ENCODE results near the gene NUAK1.
A peak's percentile ranks its signal among the peaks of the same experiment; 100 is the strongest.

The NUAK1 gene

DNA sequence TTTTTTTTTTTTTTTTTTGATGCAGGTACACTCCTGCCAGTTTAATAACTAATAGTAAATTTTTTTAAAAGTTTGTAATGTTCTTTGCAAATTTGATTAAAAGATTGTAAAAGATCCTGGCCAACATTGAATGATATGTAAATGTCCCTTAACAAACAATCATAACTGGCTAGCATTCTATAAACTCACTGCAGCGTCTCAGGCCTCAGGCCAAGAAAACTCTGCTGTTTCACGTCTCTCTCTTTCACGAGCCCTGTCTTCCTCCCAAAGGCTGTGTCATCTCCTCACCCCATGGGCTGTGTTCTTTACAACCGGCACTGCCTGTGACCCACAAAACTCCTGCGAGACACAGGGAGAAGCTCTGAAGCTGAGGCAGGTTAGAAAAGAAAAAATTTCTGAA is 103.3 kb downstream of the NUAK1 start:
- no peak overlapping the region for H2AK5ac ChIP-seq (ENCODE audit: low read depth, low read length)
- H3K79me1 ChIP-seq (ENCODE audit: low read depth, low read length): no peaks in the 10 kb centered on the region
- H3K23ac ChIP-seq (ENCODE audit: low read depth, low read length, poor library complexity): no peak overlapping the region
- no peak overlapping the region for H2BK12ac ChIP-seq (ENCODE audit: low read length)
- H3K9ac ChIP-seq (ENCODE audit: low read depth, low read length, poor library complexity): no peak overlapping the region
- H3K27ac ChIP-seq (replicated peaks; ENCODE audit: low read length): no peak overlapping the region
- no peak overlapping the region for H2AFZ ChIP-seq (ENCODE audit: low read length)
- H3K14ac ChIP-seq (ENCODE audit: low read length): no peak overlapping the region
- no peak overlapping the region for H3K18ac ChIP-seq (ENCODE audit: low read length)
- no peak overlapping the region for H2BK5ac ChIP-seq (ENCODE audit: low read length)
- H4K8ac ChIP-seq (ENCODE audit: low read depth, low read length): no peak overlapping the region
- H2BK15ac ChIP-seq (ENCODE audit: low read length): no peak overlapping the region
- H3K36me3 ChIP-seq (replicated peaks in 1 of 2; ENCODE audit: control insufficient read depth in 2 of 2, insufficient read depth in 2 of 2, low read length in 2 of 2): no peaks in the 10 kb centered on the region
- no peak overlapping the region for H4K91ac ChIP-seq (ENCODE audit: low read depth, low read length, poor library complexity)
- H3K4ac ChIP-seq (ENCODE audit: low read length): no peak overlapping the region
- H3K9me3 ChIP-seq (replicated peaks in 1 of 2; ENCODE audit: control insufficient read depth in 2 of 2, insufficient read depth in 1 of 2, low read depth in 1 of 2, low read length in 2 of 2): no peaks in the 10 kb centered on the region
- no peak overlapping the region for H3K4me3 ChIP-seq (ENCODE audit: low read length in 2 of 2)
- no peaks in the 10 kb centered on the region for H3K27me3 ChIP-seq (ENCODE audit: control insufficient read depth in 3 of 3, insufficient read depth in 3 of 3, low read depth in 1 of 3, low read length in 3 of 3)
- H3K4me2 ChIP-seq (ENCODE audit: insufficient read depth, low read length, poor library complexity, severe bottlenecking): no peak overlapping the region
- no peak overlapping the region for H2BK120ac ChIP-seq (ENCODE audit: low read depth, low read length)
- DNase-seq (ENCODE audit: low spot score): no peak
- WGBS, 2 donors (ENCODE audit: extremely low coverage in 2 of 2, insufficient read length in 2 of 2, insufficient replicate concordance in 1 of 2): no CpG with 5 or more reads among the region's 5 CpGs
- peaks cover 2 to 6% of the 10 kb centered on the region in 2 donors for H3K4me1 ChIP-seq (ENCODE audit: control insufficient read depth in 2 of 2, insufficient read depth in 1 of 2, low read depth in 1 of 2, low read length in 2 of 2)

DNA sequence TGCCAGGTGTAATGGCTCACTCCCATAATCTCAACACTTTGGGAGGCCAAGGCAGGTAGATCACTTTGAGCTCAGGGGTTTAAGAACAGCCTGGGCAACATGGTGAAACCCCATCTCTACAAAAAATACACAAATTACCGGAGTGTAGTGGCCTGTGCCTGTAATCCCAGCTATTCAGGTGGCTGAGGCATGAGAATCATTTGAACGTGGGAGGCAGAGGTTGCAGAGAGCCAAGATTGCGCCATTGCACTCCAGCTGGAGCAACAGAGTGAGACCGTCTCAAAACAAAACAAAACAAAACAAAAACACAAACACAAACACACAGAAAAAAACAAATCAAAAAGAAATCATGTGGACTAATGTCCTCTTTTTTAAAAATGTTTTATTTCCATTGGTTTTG is 104.4 kb downstream of the NUAK1 start:
- Histone ChIP-seq H3K23ac (ENCODE audit: low read depth, low read length, poor library complexity) (no peak overlapping the region), H2BK12ac (ENCODE audit: low read length) (no peak overlapping the region), H3K27ac (replicated peaks; ENCODE audit: low read length) (no peak overlapping the region), H3K36me3 (replicated peaks in 1 of 2; ENCODE audit: control insufficient read depth in 2 of 2, insufficient read depth in 2 of 2, low read length in 2 of 2) (no peaks in the 10 kb centered on the region), H2BK15ac (ENCODE audit: low read length) (no peak overlapping the region), H3K14ac (ENCODE audit: low read length) (no peak overlapping the region), H4K8ac (ENCODE audit: low read depth, low read length) (no peak overlapping the region), H3K4ac (ENCODE audit: low read length) (no peak overlapping the region), H3K4me3 (ENCODE audit: low read length in 2 of 2) (no peak overlapping the region), H2BK120ac (ENCODE audit: low read depth, low read length) (no peak overlapping the region), H3K79me1 (ENCODE audit: low read depth, low read length) (no peaks in the 10 kb centered on the region), H3K4me2 (ENCODE audit: insufficient read depth, low read length, poor library complexity, severe bottlenecking) (no peak overlapping the region), H3K18ac (ENCODE audit: low read length) (no peak overlapping the region), H3K9me3 (replicated peaks in 1 of 2; ENCODE audit: control insufficient read depth in 2 of 2, insufficient read depth in 1 of 2, low read depth in 1 of 2, low read length in 2 of 2) (no peaks in the 10 kb centered on the region), H3K4me1 (ENCODE audit: control insufficient read depth in 2 of 2, insufficient read depth in 1 of 2, low read depth in 1 of 2, low read length in 2 of 2) (peaks cover 3 to 6% of the 10 kb centered on the region in 2 donors), H2BK5ac (ENCODE audit: low read length) (no peak overlapping the region), H3K27me3 (ENCODE audit: control insufficient read depth in 3 of 3, insufficient read depth in 3 of 3, low read depth in 1 of 3, low read length in 3 of 3) (no peaks in the 10 kb centered on the region), H2AFZ (ENCODE audit: low read length) (no peak overlapping the region), H3K9ac (ENCODE audit: low read depth, low read length, poor library complexity) (no peak overlapping the region), H2AK5ac (ENCODE audit: low read depth, low read length) (no peak overlapping the region), H4K91ac (ENCODE audit: low read depth, low read length, poor library complexity) (no peak overlapping the region)
- WGBS, 2 donors (ENCODE audit: extremely low coverage in 2 of 2, insufficient read length in 2 of 2, insufficient replicate concordance in 1 of 2): no CpG with 5 or more reads among the region's 4 CpGs
- no peak for DNase-seq (ENCODE audit: low spot score)

DNA sequence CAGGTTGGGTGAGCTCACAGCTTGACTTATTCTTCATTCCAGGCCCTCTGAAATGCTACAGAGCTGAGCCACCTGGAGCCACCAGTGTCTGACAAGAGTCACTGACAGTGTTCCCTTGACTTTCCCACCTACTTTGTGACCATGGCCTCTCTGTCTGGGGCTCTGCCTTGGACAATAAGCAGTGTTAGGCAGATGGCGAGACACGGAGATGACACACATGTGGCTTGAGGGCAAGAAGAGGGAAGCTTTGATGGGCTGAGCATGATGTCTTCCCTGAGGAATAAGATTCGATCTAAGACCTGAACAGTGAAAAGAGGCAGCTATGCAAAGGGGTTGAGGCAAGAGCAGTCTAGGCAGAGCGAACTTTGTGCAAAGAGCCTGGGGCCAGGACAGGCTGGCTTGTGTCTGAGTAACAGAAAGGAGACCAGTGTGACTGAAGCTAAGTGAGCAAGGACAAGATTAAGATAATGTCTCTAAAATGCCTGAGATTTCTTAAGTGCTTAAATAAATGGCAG is 105.5 kb downstream of the NUAK1 start:
- no peak overlapping the region for H2BK15ac ChIP-seq (ENCODE audit: low read length)
- no CpG with 5 or more reads among the region's 4 CpGs for WGBS, 2 donors (ENCODE audit: extremely low coverage in 2 of 2, insufficient read length in 2 of 2, insufficient replicate concordance in 1 of 2)

DNA sequence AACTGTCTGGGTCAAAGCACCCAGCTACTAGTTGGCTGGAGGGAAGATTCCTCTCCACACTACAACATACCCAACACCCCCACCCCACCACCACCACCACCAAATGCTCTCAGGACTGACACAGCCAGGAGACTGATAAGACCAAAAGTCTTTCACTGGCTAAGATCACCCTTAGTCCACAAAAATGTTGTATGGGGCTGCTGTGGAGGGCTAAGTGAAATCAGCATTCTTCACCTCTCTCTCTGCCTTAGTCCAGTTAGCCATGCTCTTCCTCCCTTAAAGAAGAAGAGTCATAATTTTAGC is 106.2 kb downstream of the NUAK1 start:
- Histone ChIP-seq H3K4ac (ENCODE audit: low read length) (no peak overlapping the region), H3K27ac (replicated peaks; ENCODE audit: low read length) (no peak overlapping the region), H3K79me1 (ENCODE audit: low read depth, low read length) (no peaks in the 10 kb centered on the region), H2BK15ac (ENCODE audit: low read length) (no peak overlapping the region), H3K36me3 (replicated peaks in 1 of 2; ENCODE audit: control insufficient read depth in 2 of 2, insufficient read depth in 2 of 2, low read length in 2 of 2) (no peaks in the 10 kb centered on the region), H3K4me3 (ENCODE audit: low read length in 2 of 2) (no peak overlapping the region), H2AFZ (ENCODE audit: low read length) (no peak overlapping the region), H3K23ac (ENCODE audit: low read depth, low read length, poor library complexity) (no peak overlapping the region), H4K8ac (ENCODE audit: low read depth, low read length) (no peak overlapping the region), H4K91ac (ENCODE audit: low read depth, low read length, poor library complexity) (no peak overlapping the region), H3K18ac (ENCODE audit: low read length) (no peak overlapping the region), H2BK5ac (ENCODE audit: low read length) (no peak overlapping the region), H2AK5ac (ENCODE audit: low read depth, low read length) (no peak overlapping the region), H3K9ac (ENCODE audit: low read depth, low read length, poor library complexity) (no peak overlapping the region), H3K4me2 (ENCODE audit: insufficient read depth, low read length, poor library complexity, severe bottlenecking) (no peak overlapping the region), H3K4me1 (ENCODE audit: control insufficient read depth in 2 of 2, insufficient read depth in 1 of 2, low read depth in 1 of 2, low read length in 2 of 2) (peaks cover 3 to 9% of the 10 kb centered on the region in 2 donors), H3K14ac (ENCODE audit: low read length) (no peak overlapping the region), H2BK12ac (ENCODE audit: low read length) (no peak overlapping the region), H3K9me3 (replicated peaks in 1 of 2; ENCODE audit: control insufficient read depth in 2 of 2, insufficient read depth in 1 of 2, low read depth in 1 of 2, low read length in 2 of 2) (no peaks in the 10 kb centered on the region), H2BK120ac (ENCODE audit: low read depth, low read length) (no peak overlapping the region), H3K27me3 (ENCODE audit: control insufficient read depth in 3 of 3, insufficient read depth in 3 of 3, low read depth in 1 of 3, low read length in 3 of 3) (no peaks in the 10 kb centered on the region)
- no peak for DNase-seq (ENCODE audit: low spot score)

More for the DNA sequence above, 105.5 kb downstream of the NUAK1 start:
- Histone ChIP-seq H2BK12ac (ENCODE audit: low read length) (no peak overlapping the region), H3K4me2 (ENCODE audit: insufficient read depth, low read length, poor library complexity, severe bottlenecking) (no peak overlapping the region), H3K4me1 (ENCODE audit: control insufficient read depth in 2 of 2, insufficient read depth in 1 of 2, low read depth in 1 of 2, low read length in 2 of 2) (peaks cover 6 to 7% of the 10 kb centered on the region in 2 donors), H3K27ac (replicated peaks; ENCODE audit: low read length) (no peak overlapping the region), H3K9me3 (replicated peaks in 1 of 2; ENCODE audit: control insufficient read depth in 2 of 2, insufficient read depth in 1 of 2, low read depth in 1 of 2, low read length in 2 of 2) (no peaks in the 10 kb centered on the region), H3K9ac (ENCODE audit: low read depth, low read length, poor library complexity) (no peak overlapping the region), H2AK5ac (ENCODE audit: low read depth, low read length) (no peak overlapping the region), H3K79me1 (ENCODE audit: low read depth, low read length) (no peaks in the 10 kb centered on the region), H2BK120ac (ENCODE audit: low read depth, low read length) (no peak overlapping the region), H3K4ac (ENCODE audit: low read length) (no peak overlapping the region), H3K18ac (ENCODE audit: low read length) (peak overlapping the region; percentile 37), H4K8ac (ENCODE audit: low read depth, low read length) (no peak overlapping the region), H3K4me3 (ENCODE audit: low read length in 2 of 2) (no peak overlapping the region), H3K23ac (ENCODE audit: low read depth, low read length, poor library complexity) (no peak overlapping the region), H2BK5ac (ENCODE audit: low read length) (no peak overlapping the region), H2AFZ (ENCODE audit: low read length) (no peak overlapping the region), H3K14ac (ENCODE audit: low read length) (no peak overlapping the region), H3K36me3 (replicated peaks in 1 of 2; ENCODE audit: control insufficient read depth in 2 of 2, insufficient read depth in 2 of 2, low read length in 2 of 2) (no peaks in the 10 kb centered on the region), H4K91ac (ENCODE audit: low read depth, low read length, poor library complexity) (no peak overlapping the region), H3K27me3 (ENCODE audit: control insufficient read depth in 3 of 3, insufficient read depth in 3 of 3, low read depth in 1 of 3, low read length in 3 of 3) (no peaks in the 10 kb centered on the region)
- no peak for DNase-seq (ENCODE audit: low spot score)

All from neuronal stem cell (in vitro differentiated cells).